Neural crest cell (in vitro differentiated cells): ENCODE results near the gene KRTAP2-3. TPM values are rescaled to one million over a fixed set of nuclear protein-coding genes. Genes with fewer than 3 reads are reported as not detected.
"Not testable (repeated sequence)": the region's sequence is repeated elsewhere in the genome, so short reads cannot be mapped to it uniquely, and the experiment has no call there.

Source experiments
- DNase-seq: peaks from one replicate; pipeline ENCODE4 v3.0.0; 2021; ENCODE audit warnings: low read depth, mixed read lengths, low spot score
- H3K27ac Mint-ChIP-seq: one replicate; pipeline ENCODE4 v1.8.0; 2021; ENCODE audit warnings: mild to moderate bottlenecking, mixed read lengths; ENCODE audit not compliant: unreplicated experiment
- H3K27me3 Mint-ChIP-seq: 2 replicates; pipeline ENCODE4 v1.8.0; 2021; ENCODE audit warnings: low read depth, mild to moderate bottlenecking, mixed read lengths
- H3K36me3 Mint-ChIP-seq: 2 replicates; pipeline ENCODE4 v1.8.0; 2021; ENCODE audit warnings: low read depth, mild to moderate bottlenecking, mixed read lengths
- H3K4me1 Mint-ChIP-seq: 2 replicates; pipeline ENCODE4 v1.8.0; 2021; ENCODE audit warnings: mixed read lengths
- H3K4me3 Mint-ChIP-seq: one replicate; pipeline ENCODE4 v1.8.0; 2021; ENCODE audit warnings: mild to moderate bottlenecking, mixed read lengths
- H3K9me3 Mint-ChIP-seq: 2 replicates; pipeline ENCODE4 v1.8.0; 2021; ENCODE audit warnings: mixed read lengths
- total RNA-seq: library from RNA; stranded (reverse); gene quantifications from 2 replicates; pipeline ENCODE4 v1.2.1, GENCODE V29; 2021
- TF ChIP-seq, protein P1 (sequence below): fragments of 200-600 bp; sonication (generic); conservative IDR thresholded peaks from 2 replicates; pipeline ENCODE4 v1.5.0; 2021; ENCODE audit warnings: antibody characterized with exemption, mild to moderate bottlenecking

Gene KRTAP2-3
- total RNA-seq, 1 donor from 2014 or later = not detected

DNA sequence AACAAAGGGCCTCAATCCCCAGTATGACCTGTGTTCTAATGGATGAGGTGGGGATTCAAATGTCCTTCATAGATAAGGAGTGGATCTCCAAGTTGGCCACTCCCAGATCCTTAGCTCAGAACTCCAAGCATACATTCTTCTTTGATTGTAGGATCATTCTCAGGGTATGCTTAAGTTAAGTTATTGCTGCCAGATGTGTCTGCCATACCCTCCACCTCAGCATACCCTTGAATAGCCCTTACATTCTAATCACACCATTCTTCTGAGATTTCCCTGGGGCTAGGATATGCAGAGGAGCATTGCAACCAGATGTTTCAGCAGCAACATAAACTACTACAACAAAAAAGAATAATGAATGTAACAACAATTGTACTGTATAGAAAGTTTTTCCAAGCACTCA is 7.4 kb upstream of the KRTAP2-3 start:
- no peaks in the 10 kb centered on the region for H3K4me1 Mint-ChIP-seq
- no peaks in the 10 kb centered on the region for H3K36me3 Mint-ChIP-seq
- H3K4me3 Mint-ChIP-seq = no peak overlapping the region
- DNase-seq = no peak
- H3K9me3 Mint-ChIP-seq = no peaks in the 10 kb centered on the region
- TF ChIP-seq, protein P1, sequence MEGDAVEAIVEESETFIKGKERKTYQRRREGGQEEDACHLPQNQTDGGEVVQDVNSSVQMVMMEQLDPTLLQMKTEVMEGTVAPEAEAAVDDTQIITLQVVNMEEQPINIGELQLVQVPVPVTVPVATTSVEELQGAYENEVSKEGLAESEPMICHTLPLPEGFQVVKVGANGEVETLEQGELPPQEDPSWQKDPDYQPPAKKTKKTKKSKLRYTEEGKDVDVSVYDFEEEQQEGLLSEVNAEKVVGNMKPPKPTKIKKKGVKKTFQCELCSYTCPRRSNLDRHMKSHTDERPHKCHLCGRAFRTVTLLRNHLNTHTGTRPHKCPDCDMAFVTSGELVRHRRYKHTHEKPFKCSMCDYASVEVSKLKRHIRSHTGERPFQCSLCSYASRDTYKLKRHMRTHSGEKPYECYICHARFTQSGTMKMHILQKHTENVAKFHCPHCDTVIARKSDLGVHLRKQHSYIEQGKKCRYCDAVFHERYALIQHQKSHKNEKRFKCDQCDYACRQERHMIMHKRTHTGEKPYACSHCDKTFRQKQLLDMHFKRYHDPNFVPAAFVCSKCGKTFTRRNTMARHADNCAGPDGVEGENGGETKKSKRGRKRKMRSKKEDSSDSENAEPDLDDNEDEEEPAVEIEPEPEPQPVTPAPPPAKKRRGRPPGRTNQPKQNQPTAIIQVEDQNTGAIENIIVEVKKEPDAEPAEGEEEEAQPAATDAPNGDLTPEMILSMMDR = no peak
- no peaks in the 10 kb centered on the region for H3K27me3 Mint-ChIP-seq
- no peak overlapping the region for H3K27ac Mint-ChIP-seq

DNA sequence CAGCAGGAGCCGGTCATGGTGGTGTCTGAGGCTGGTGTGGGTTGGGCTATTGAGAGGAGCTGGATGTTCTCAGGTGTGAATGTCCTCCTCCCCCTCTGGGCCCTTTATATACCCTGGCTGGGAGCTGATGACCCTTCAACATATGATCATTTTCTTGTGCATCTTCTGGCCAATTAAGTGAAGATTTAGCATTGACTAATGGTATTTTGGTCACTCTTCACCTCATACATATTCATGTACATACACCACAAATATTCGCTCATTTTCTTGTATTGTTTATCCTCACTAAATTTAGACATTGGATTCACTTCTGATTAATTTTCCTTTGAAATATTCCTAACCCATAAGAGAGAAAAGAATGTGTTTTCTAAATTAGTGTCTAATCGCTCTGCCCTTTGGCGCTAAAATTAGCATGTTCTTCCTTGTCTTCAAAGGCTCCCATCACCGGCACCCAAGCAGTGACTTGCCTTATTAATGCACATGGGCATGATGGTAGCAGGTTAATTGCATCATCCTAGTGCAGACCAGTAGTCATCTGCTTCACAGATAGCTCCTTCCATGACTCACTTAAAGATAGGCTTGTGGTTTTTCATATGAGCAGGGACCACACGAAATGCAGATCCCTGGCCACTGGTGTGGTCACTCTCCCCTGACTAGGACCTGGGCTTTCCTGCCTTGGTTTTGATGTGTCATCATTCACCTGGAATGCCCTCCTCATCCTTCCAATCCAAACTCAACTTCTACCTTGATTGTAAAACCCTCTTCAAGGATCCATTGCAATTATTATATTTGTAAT is 6.1 kb upstream of the KRTAP2-3 start, which contains the start of gene KRTAP2-4:
Gene KRTAP2-4, minus strand, starts transcription at position 51 of the 796 bp plus-strand sequence. Its CDS starts 34 bp downstream, at position 17.
- TF ChIP-seq, protein P1 = no peak
- Mint-ChIP-seq H3K27me3 (no peaks in the 10 kb centered on the region), H3K4me3 (no peak within 1 kb of the TSS), H3K36me3 (no peaks in the 10 kb centered on the region), H3K27ac (no peak within 1 kb of the TSS), H3K9me3 (no peaks in the 10 kb centered on the region), H3K4me1 (no peaks in the 10 kb centered on the region)
- DNase-seq = no peak

DNA sequence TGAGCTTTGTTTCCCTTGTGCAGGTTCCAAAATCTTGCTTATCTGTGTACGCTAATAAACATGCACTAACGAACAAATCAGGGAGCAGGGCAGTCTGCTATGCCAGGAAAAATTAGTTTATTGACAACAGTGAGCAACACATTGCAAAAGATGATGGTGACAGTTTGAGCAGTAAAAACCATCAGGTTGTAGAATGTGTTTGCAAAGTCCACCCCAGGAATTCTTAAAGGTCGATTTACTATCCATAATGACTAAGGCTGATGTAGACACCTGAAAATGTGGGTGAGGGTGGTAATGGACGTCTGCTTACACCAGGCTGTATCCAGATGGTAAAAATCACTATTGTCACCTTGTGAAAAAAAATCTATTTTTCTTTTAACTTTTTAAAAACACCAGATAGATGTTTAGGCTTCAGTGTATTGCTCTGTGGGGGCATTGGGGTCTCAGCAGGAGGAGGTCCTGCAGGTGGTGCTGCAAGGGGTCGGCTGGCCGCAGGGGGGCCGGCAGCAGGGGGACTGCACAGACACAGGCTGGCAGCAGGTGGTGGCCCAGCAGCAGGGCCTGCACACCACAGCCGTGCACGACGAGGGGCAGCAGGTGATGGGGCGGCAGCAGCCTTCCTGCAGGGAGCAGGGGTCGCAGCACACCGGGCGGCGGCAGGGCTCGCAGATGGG is 5.2 kb upstream of the KRTAP2-3 start:
- not testable (repeated sequence) for H3K36me3 Mint-ChIP-seq, H3K4me1 Mint-ChIP-seq, H3K27me3 Mint-ChIP-seq, H3K4me3 Mint-ChIP-seq, H3K9me3 Mint-ChIP-seq, DNase-seq, H3K27ac Mint-ChIP-seq

DNA sequence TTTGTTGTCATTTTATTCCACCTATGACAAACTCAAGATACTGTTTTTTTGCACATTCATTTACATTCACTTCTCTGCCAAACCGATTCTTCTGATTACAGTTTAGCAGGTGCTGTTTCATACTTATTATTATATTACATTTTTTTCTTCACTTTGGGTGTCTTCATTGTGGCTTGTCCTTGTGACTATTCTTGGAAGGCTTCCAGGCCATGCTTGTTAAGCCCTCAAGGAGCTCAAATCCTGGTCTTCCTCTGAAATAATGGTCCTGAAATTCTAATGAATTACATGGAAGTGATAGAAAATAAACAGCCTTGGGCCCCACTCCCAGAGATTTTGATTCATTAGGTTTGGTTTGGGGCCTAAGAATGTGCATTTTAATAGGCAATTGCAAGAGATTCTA is 4.4 kb upstream of the KRTAP2-3 start:
- H3K27ac Mint-ChIP-seq = no peak overlapping the region
- no peaks in the 10 kb centered on the region for H3K27me3 Mint-ChIP-seq
- H3K9me3 Mint-ChIP-seq = no peaks in the 10 kb centered on the region
- H3K36me3 Mint-ChIP-seq = no peaks in the 10 kb centered on the region
- H3K4me3 Mint-ChIP-seq = no peak overlapping the region
- DNase-seq = no peak
- TF ChIP-seq, protein P1 = no peak
- peaks cover 6% of the 10 kb centered on the region for H3K4me1 Mint-ChIP-seq

DNA sequence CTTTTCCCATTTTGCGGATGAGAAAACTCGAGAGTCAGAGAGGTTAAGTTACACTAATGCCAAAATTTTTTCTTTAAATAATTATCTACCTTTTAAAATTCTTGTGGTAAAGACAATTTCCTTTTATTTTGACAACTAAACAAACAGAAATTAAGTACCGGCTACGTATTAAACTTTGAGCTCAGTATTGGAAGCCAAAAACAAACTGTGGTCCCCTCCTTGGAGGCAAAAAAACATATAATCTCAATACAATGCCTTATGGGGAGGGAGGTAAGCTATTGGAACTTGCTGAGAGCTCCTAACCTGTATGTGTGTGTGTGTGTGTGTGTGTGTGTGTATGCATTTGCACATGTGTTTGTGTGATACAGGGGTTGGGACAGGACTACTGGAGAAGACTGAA is 3.5 kb upstream of the KRTAP2-3 start:
- no peaks in the 10 kb centered on the region for H3K9me3 Mint-ChIP-seq
- TF ChIP-seq, protein P1 = no peak
- H3K27ac Mint-ChIP-seq = no peak overlapping the region
- H3K4me3 Mint-ChIP-seq = no peak overlapping the region
- no peaks in the 10 kb centered on the region for H3K27me3 Mint-ChIP-seq
- H3K36me3 Mint-ChIP-seq = no peaks in the 10 kb centered on the region
- H3K4me1 Mint-ChIP-seq = peaks cover 8% of the 10 kb centered on the region
- no peak for DNase-seq

DNA sequence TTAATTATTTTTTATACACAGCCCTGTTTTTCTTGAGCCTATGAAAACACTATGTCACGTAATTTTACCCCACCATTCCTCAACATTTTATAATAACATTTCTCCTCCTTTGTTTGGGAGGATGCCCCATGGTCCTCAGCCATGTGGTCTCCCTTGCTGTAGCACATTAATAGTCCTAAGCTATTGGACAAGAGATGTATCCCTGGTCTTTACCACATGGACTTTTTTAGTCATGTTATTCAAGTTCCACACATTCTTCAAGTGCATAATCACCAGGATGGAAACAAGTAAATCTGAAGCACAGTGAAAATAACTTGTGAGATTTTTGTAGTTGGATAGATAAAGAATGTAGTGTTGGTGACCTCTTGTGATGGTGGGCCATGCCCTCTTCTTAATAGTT is 2.0 kb upstream of the KRTAP2-3 start:
- H3K9me3 Mint-ChIP-seq = peaks cover 7% of the 10 kb centered on the region
- H3K4me1 Mint-ChIP-seq = peaks cover 8% of the 10 kb centered on the region

DNA sequence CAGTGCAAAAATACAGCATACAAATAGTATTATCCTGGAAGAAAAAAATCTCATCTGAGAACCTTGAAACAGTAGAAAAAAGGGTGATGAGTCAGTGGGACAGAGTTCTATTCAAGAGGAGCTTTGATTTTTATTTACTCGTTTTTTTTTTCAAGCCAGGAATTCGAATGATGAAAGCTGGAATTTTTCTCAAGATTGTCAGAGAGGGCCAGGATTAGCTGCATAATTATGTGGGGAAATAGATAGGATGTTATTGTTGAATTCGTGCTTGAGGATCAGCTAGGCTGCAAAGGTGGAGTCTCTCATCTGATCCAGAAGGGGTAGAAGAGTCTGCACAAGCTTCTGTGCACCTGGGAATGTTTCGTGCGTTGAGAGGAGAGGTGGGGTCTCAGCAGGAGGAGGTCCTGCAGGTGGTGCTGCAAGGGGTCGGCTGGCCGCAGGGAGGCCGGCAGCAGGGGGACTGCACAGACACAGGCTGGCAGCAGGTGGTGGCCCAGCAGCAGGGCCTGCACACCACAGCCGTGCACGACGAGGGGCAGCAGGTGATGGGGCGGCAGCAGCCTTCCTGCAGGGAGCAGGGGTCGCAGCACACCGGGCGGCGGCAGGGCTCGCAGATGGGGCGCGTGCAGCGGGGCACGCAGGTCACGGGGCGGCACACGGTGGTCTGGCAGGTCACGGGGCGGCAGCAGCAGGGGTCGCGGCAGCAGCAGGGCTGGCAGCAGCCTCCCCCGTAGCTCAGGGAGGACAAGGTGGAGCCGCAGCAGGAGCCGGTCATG is 450 bp downstream of the KRTAP2-3 start:
- not testable (repeated sequence) for DNase-seq, H3K36me3 Mint-ChIP-seq, H3K27me3 Mint-ChIP-seq, H3K9me3 Mint-ChIP-seq, H3K4me1 Mint-ChIP-seq, H3K4me3 Mint-ChIP-seq, H3K27ac Mint-ChIP-seq

More for the DNA sequence above, 2.0 kb upstream of the KRTAP2-3 start:
- Mint-ChIP-seq H3K4me3 (no peak overlapping the region), H3K27ac (peak overlapping the region; percentile 43), H3K27me3 (no peaks in the 10 kb centered on the region), H3K36me3 (no peaks in the 10 kb centered on the region)
- TF ChIP-seq, protein P1 = no peak
- DNase-seq = no peak
